K562 (cell line): Measurements from ENCODE around the gene NFE2. TPM values are rescaled to one million over a fixed set of nuclear protein-coding genes. Genes with fewer than 3 reads are reported as not detected.

ENCODE experiments used
- CHD4 ChIP-seq: fragments of 200-600 bp; sonication (generic); IDR thresholded peaks from 3 replicates; pipeline ENCODE4 v1.6.1; 2012; ENCODE audit warnings: low read depth, mild to moderate bottlenecking, mixed read lengths, low read length, inconsistent platforms; ENCODE audit not compliant: insufficient read depth, insufficient replicate concordance, poor library complexity, severe bottlenecking
- ESRRA ChIP-seq: fragments of 450-650 bp; IDR thresholded peaks from 2 replicates; pipeline ENCODE4 v1.6.1; 2014; ENCODE audit warnings: low read depth, mild to moderate bottlenecking, moderate library complexity, borderline replicate concordance
- FOXP1 ChIP-seq: sonication (generic); formaldehyde crosslinking; IDR thresholded peaks from 2 replicates; pipeline ENCODE4 v1.8.0; 2022; ENCODE audit warnings: mild to moderate bottlenecking, missing genetic modification reagents
- GMEB1 ChIP-seq: fragments of 250-450 bp; sonication (Bioruptor Pico); IDR thresholded peaks from 2 replicates; pipeline ENCODE4 v1.4.0; 2020; ENCODE audit warnings: mild to moderate bottlenecking
- HEY1 ChIP-seq: fragments of 250-450 bp; sonication (Bioruptor Pico); IDR thresholded peaks from 2 replicates; pipeline ENCODE4 v1.5.0; 2020; ENCODE audit warnings: mild to moderate bottlenecking, moderate library complexity, borderline replicate concordance
- IRF9 ChIP-seq: fragments of 450-650 bp; IDR thresholded peaks from 2 replicates; pipeline ENCODE4 v1.6.1; 2016; ENCODE audit warnings: missing biosample characterization, missing genetic modification characterization
- L3MBTL2 ChIP-seq: fragments of 450-650 bp; IDR thresholded peaks from 2 replicates; pipeline ENCODE4 v1.6.1; 2016; ENCODE audit warnings: mild to moderate bottlenecking, moderate library complexity
- NKRF ChIP-seq: fragments of 450-650 bp; IDR thresholded peaks from 2 replicates; pipeline ENCODE4 v1.6.1; 2016; ENCODE audit warnings: borderline replicate concordance
- NONO ChIP-seq, 2 experiments: fragments of 200-400 bp in 1 of 2; fragments of 450-650 bp in 1 of 2; formaldehyde crosslinking in 1 of 2; IDR thresholded peaks; 2 replicates each; pipeline ENCODE4 v1.6.1; 2017; ENCODE audit warnings: low read depth in 2 of 2, mild to moderate bottlenecking in 2 of 2, moderate library complexity in 2 of 2, low read length in 1 of 2
- NR0B1 ChIP-seq: fragments of 450-650 bp; IDR thresholded peaks from one replicate; pipeline ENCODE4 v1.6.1; 2018; ENCODE audit warnings: mild to moderate bottlenecking, moderate library complexity; ENCODE audit not compliant: partially characterized antibody
- NRF1 ChIP-seq, 2 experiments: fragments of 450-650 bp; IDR thresholded peaks in 1 of 2; conservative IDR thresholded peaks in 1 of 2; 2 replicates each; pipeline ENCODE4 v1.6.1; 2014; ENCODE audit warnings: mild to moderate bottlenecking in 2 of 2
- NUFIP1 ChIP-seq: fragments of 450-650 bp; IDR thresholded peaks from 2 replicates; pipeline ENCODE4 v1.6.1; 2018; ENCODE audit not compliant: partially characterized antibody
- POLR3G ChIP-seq: IDR thresholded peaks from 2 replicates; pipeline ENCODE4 v1.6.1; 2011; ENCODE audit not compliant: insufficient read length, insufficient replicate concordance; ENCODE audit errors: extremely low read depth
- PTRF ChIP-seq: fragments of 450-650 bp; IDR thresholded peaks from 2 replicates; pipeline ENCODE4 v1.6.1; 2016; ENCODE audit warnings: mild to moderate bottlenecking, missing genetic modification characterization, missing compliant biosample characterization
- RUNX1 ChIP-seq: sonication (generic); IDR thresholded peaks from 2 replicates; pipeline ENCODE4 v1.6.1; 2016; ENCODE audit warnings: antibody characterized with exemption, low read depth
- SLC30A9 ChIP-seq: fragments of 250-450 bp; sonication (Bioruptor Pico); IDR thresholded peaks from 2 replicates; pipeline ENCODE4 v1.8.0; 2022; ENCODE audit warnings: mild to moderate bottlenecking, moderate library complexity
- SRSF3 ChIP-seq: fragments of 200-400 bp; formaldehyde crosslinking; IDR thresholded peaks from 2 replicates; pipeline ENCODE4 v1.6.1; 2016; ENCODE audit warnings: mild to moderate bottlenecking, low read length, moderate library complexity; ENCODE audit not compliant: insufficient read depth
- TARDBP ChIP-seq: fragments of 450-650 bp; IDR thresholded peaks from 2 replicates; pipeline ENCODE4 v1.6.1; 2016
- THRAP3 ChIP-seq: fragments of 450-650 bp; IDR thresholded peaks from 2 replicates; pipeline ENCODE4 v1.6.1; 2016; ENCODE audit warnings: mild to moderate bottlenecking, inconsistent platforms, borderline replicate concordance
- ZFPM2 ChIP-seq: fragments of 250-450 bp; sonication (Bioruptor Pico); IDR thresholded peaks from 2 replicates; pipeline ENCODE4 v1.5.1; 2022; ENCODE audit warnings: mild to moderate bottlenecking
- ZNF146 ChIP-seq: IDR thresholded peaks from one replicate; pipeline ENCODE4 v1.6.1; 2018; ENCODE audit warnings: missing compliant biosample characterization; ENCODE audit not compliant: unreplicated experiment
- ZNF24 ChIP-seq: fragments of 450-650 bp; IDR thresholded peaks from 2 replicates; pipeline ENCODE4 v1.6.1; 2016
- ZNF764 ChIP-seq: fragments of 250-450 bp; sonication (Bioruptor Pico); IDR thresholded peaks from 2 replicates; pipeline ENCODE4 v1.4.0; 2020; ENCODE audit warnings: low read depth, mild to moderate bottlenecking, moderate library complexity
- polyA plus RNA-seq, 8 experiments: library from polyadenylated mRNA; depleted of rRNA in 4 of 8; stranded (reverse) in 5 of 8; unstranded in 3 of 8; fragments of >200 nt; fragmentation: Nextera tagmentation in 2 of 8; fragmentation: Illumina TruSeq in 1 of 8; extraction: Ambion mirVana in 2 of 8; extraction: Trizol in 1 of 8; gene quantifications; 2 replicates each; pipeline versions ENCODE4 v1.2.1 to v1.2.3, GENCODE V29; 2011 to 2014; ENCODE audit warnings: inconsistent platforms in 1 of 8, missing spikeins in 1 of 8
- total RNA-seq, 7 experiments: library from RNA; depleted of rRNA in 6 of 7; stranded (reverse); fragments of >200 nt in 6 of 7; fragmentation: Illumina TruSeq in 2 of 7; extraction: Trizol in 2 of 7; gene quantifications; 2 replicates each; pipeline versions ENCODE4 v1.2.1 to v1.2.3, GENCODE V29; 2011 to 2021; ENCODE audit warnings: low replicate concordance in 1 of 7

The NFE2 gene
- total and polyA plus RNA-seq, 9 of the 15 experiments (the other 6 are each of a cell fraction or from before 2014, with no cell fraction given) = 12.3 to 282 (median 208) TPM

- TF ChIP-seq NR0B1 (no peak), SLC30A9 (CRISPR knock-in tag) (no peak), FOXP1 (CRISPR knock-in tag) (no peak), GMEB1 (CRISPR knock-in tag) (no peak), HEY1 (CRISPR knock-in tag) (no peak), THRAP3 (peak; percentile 52; the same call in 1 of the 2 replicates), ZFPM2 (CRISPR knock-in tag) (no peak), L3MBTL2 (no peak), ZNF764 (CRISPR knock-in tag) (no peak), SRSF3 (no peak), ESRRA (no peak), TARDBP (no peak), CHD4 (no peak), ZNF146 (CRISPR knock-in tag) (no peak), ZNF24 (no peak), POLR3G (no peak), NKRF (0 out of 2 replicates have a peak, but pooled peaks have one; percentile 17), IRF9 (tag) (no peak), NUFIP1 (no peak), RUNX1 (no peak), NONO (IDR thresholded peaks at IDR 0.05; ENCODE audit: low read depth in 2 of 2, low read length in 1 of 2) (no peak), PTRF (tag) (no peak), NRF1 (conservative IDR thresholded peaks at IDR 0.05 in 1 of 2, IDR thresholded peaks at IDR 0.05 in 1 of 2) (no peak)
Observed at GRCh38 chr12:54287261-54288157, 13.3 kb downstream of the NFE2 start (continued).
